GM23338 (cell line): Measurements from ENCODE around the gene GRAMD1A. TPM values are rescaled to one million over a fixed set of nuclear protein-coding genes. Genes with fewer than 3 reads are reported as not detected.

Source experiments
- ATAC-seq: fragments of 200-7000 bp; cut with Tn5 transposase; 3 replicates; pipeline ENCODE4 v1.9.1; 2020
- DNase-seq: peaks from one replicate; pipeline ENCODE4 v3.0.0-alpha.2; 2015; ENCODE audit warnings: low spot score
- H2AFZ ChIP-seq: fragments of 200-600 bp; sonication (generic); 2 replicates; pipeline ENCODE4 v1.8.0; 2016; ENCODE audit warnings: antibody characterized with exemption, mild to moderate bottlenecking, moderate library complexity
- H3F3A ChIP-seq: fragments of 200-600 bp; sonication (generic); replicated peaks from 2 replicates; pipeline ENCODE4 v1.8.0; 2017; ENCODE audit warnings: antibody characterized with exemption, mixed run types, low read depth
- H3K27ac ChIP-seq: fragments of 200-600 bp; sonication (generic); 2 replicates; pipeline ENCODE4 v1.6.1; 2016; ENCODE audit warnings: low read depth
- H3K27me3 ChIP-seq: fragments of 200-600 bp; sonication (generic); 2 replicates; pipeline ENCODE4 v1.8.0; 2016; ENCODE audit warnings: mild to moderate bottlenecking, mixed run types, moderate library complexity; ENCODE audit not compliant: insufficient read depth
- H3K36me3 ChIP-seq: fragments of 200-600 bp; sonication (generic); 2 replicates; pipeline ENCODE4 v1.8.0; 2016; ENCODE audit warnings: mild to moderate bottlenecking; ENCODE audit not compliant: insufficient read depth
- H3K4me1 ChIP-seq: fragments of 200-600 bp; sonication (generic); 2 replicates; pipeline ENCODE4 v1.8.0; 2016; ENCODE audit warnings: mild to moderate bottlenecking, moderate library complexity; ENCODE audit not compliant: insufficient read depth
- H3K4me2 ChIP-seq: fragments of 200-600 bp; sonication (generic); 2 replicates; pipeline ENCODE4 v1.7.1; 2017; ENCODE audit warnings: mixed run types
- H3K4me3 ChIP-seq: fragments of 200-600 bp; sonication (generic); 2 replicates; pipeline ENCODE4 v1.6.1; 2016; ENCODE audit warnings: mixed run types
- H3K79me2 ChIP-seq: fragments of 200-600 bp; sonication (generic); replicated peaks from 2 replicates; pipeline ENCODE4 v1.8.0; 2017; ENCODE audit warnings: mild to moderate bottlenecking; ENCODE audit not compliant: insufficient read depth
- H3K9me2 ChIP-seq: fragments of 200-600 bp; sonication (generic); 2 replicates; pipeline ENCODE4 v1.8.0; 2017; ENCODE audit not compliant: insufficient read depth
- H4K20me1 ChIP-seq: fragments of 200-600 bp; sonication (generic); replicated peaks from 2 replicates; pipeline ENCODE4 v1.8.0; 2017; ENCODE audit warnings: mild to moderate bottlenecking; ENCODE audit not compliant: insufficient read depth
- H3K27ac Mint-ChIP-seq: 2 replicates; pipeline ENCODE4 v1.8.0; 2020; ENCODE audit warnings: inconsistent platforms, mild to moderate bottlenecking, moderate library complexity, mixed read lengths
- H3K27me3 Mint-ChIP-seq: 3 replicates; pipeline ENCODE4 v1.8.0; 2022; ENCODE audit warnings: low read depth, mild to moderate bottlenecking, moderate library complexity, mixed read lengths, inconsistent platforms; ENCODE audit not compliant: insufficient read depth, poor library complexity
- H3K36me3 Mint-ChIP-seq: 3 replicates; pipeline ENCODE4 v1.8.0; 2021; ENCODE audit warnings: low read depth, mild to moderate bottlenecking, inconsistent platforms, moderate library complexity, mixed read lengths
- H3K4me1 Mint-ChIP-seq: 3 replicates; pipeline ENCODE4 v1.8.0; 2020; ENCODE audit warnings: mild to moderate bottlenecking, inconsistent platforms, mixed read lengths
- H3K4me3 Mint-ChIP-seq: 3 replicates; pipeline ENCODE4 v1.8.0; 2021; ENCODE audit warnings: moderate library complexity, mild to moderate bottlenecking, inconsistent platforms, mixed read lengths
- H3K9me3 Mint-ChIP-seq: 3 replicates; pipeline ENCODE4 v1.8.0; 2020; ENCODE audit warnings: moderate library complexity, mild to moderate bottlenecking, inconsistent platforms, mixed read lengths
- CREB1 ChIP-seq: fragments of 250-450 bp; sonication (Bioruptor Pico); IDR thresholded peaks from 2 replicates; pipeline ENCODE4 v1.5.0; 2020; ENCODE audit warnings: low read depth, mild to moderate bottlenecking, moderate library complexity
- CTCF ChIP-seq, 2 experiments: fragments of 200-600 bp in 1 of 2; sonication (generic) in 1 of 2; conservative IDR thresholded peaks; 2 replicates each; pipeline versions ENCODE4 v1.5.1 to v1.6.1; 2016 to 2017; ENCODE audit warnings: antibody characterized with exemption in 2 of 2, low read depth in 2 of 2, mild to moderate bottlenecking in 2 of 2, moderate library complexity in 1 of 2
- REST ChIP-seq: IDR thresholded peaks from one replicate; pipeline ENCODE4 v1.6.1; 2018; ENCODE audit warnings: antibody characterized with exemption; ENCODE audit not compliant: unreplicated experiment
- ZNF331 ChIP-seq: fragments of 250-450 bp; sonication (Bioruptor Pico); IDR thresholded peaks from 2 replicates; pipeline ENCODE4 v1.5.0; 2020; ENCODE audit warnings: low read depth, mild to moderate bottlenecking, moderate library complexity
- ZNF462 ChIP-seq: fragments of 250-450 bp; sonication (Bioruptor Pico); IDR thresholded peaks from 2 replicates; pipeline ENCODE4 v1.5.0; 2020; ENCODE audit warnings: mild to moderate bottlenecking, moderate library complexity
- polyA plus RNA-seq: library from polyadenylated mRNA; unstranded; fragments of >200 nt; fragmentation: Nextera tagmentation; extraction: Ambion mirVana; gene quantifications from 2 replicates; pipeline ENCODE4 v1.2.1, GENCODE V29; 2016
- total RNA-seq: library from RNA; depleted of rRNA; stranded (reverse); fragments of >200 nt; shearing (Covaris generic); gene quantifications from 2 replicates; pipeline ENCODE4 v1.2.3, GENCODE V29; 2014

Gene GRAMD1A
- total and polyA plus RNA-seq, 2 experiments from 2014 or later = 122 to 174 TPM

GRCh38 chr19:35045667-35046300, 45.7 kb downstream of the GRAMD1A start:
- Mint-ChIP-seq H3K9me3 (peaks cover 3% of the 10 kb centered on the region; the same call in 1 of the 3 replicates), H3K27me3 (peaks cover 15% of the 10 kb centered on the region), H3K27ac (no peak overlapping the region), H3K4me1 (peaks cover 44% of the 10 kb centered on the region), H3K36me3 (peaks cover 13% of the 10 kb centered on the region), H3K4me3 (0 out of 3 replicates have a peak overlapping the region, but pooled peaks have one; percentile 16)
- Histone ChIP-seq H4K20me1 (no peaks in the 10 kb centered on the region; the same call in 1 of the 2 replicates), H3K36me3 (no peaks in the 10 kb centered on the region), H3K9me2 (no peaks in the 10 kb centered on the region), H3K27me3 (no peaks in the 10 kb centered on the region), H3K27ac (no peak overlapping the region), H3K4me3 (no peak overlapping the region), H3K4me2 (no peak overlapping the region; the same call in 1 of the 2 replicates), H2AFZ (no peak overlapping the region), H3K4me1 (peaks cover 27% of the 10 kb centered on the region), H3F3A (0 out of 2 replicates have a peak, but pooled peaks cover 4% of the 10 kb centered on the region), H3K79me2 (peaks cover 17% of the 10 kb centered on the region; the same call in 1 of the 2 replicates)
- peak; percentile 82 for DNase-seq
- ATAC-seq = peak; percentile 42
- no peak for TF ChIP-seq ZNF331 (CRISPR knock-in tag)
- peak; percentile 44 to 68 for TF ChIP-seq CTCF (conservative IDR thresholded peaks at IDR 0.05; ENCODE audit: low read depth in 2 of 2)
- TF ChIP-seq CREB1 (CRISPR knock-in tag) = no peak
- no peak for TF ChIP-seq REST

DNA sequence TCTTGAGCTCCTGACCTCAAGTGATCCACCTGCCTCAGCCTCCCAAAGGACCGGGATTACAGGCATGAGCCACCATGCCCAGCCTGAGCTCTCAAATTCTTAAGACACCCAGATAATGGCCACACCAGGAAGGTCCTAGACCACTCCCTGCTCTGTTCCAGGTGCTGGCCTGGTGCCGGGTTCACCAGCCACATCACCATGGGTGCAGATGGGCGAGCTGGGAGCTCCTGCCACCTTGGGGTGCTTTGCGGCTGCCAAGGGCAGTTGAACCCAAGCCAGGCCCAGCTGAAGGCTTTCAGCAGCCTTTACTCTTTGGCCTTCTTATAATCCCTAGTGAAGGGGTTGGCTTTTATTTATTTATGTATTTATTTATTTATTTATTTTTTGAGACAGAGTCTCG, 46.3 kb downstream of the GRAMD1A start:
- no peaks in the 10 kb centered on the region for H3K36me3 ChIP-seq
- H3K4me1 Mint-ChIP-seq = peaks cover 41% of the 10 kb centered on the region
- H3F3A ChIP-seq = 0 out of 2 replicates have a peak, but pooled peaks cover 4% of the 10 kb centered on the region
- H3K79me2 ChIP-seq = peaks cover 17% of the 10 kb centered on the region; the same call in 1 of the 2 replicates
- no peak overlapping the region for H3K4me3 Mint-ChIP-seq
- H2AFZ ChIP-seq = no peak overlapping the region
- no peaks in the 10 kb centered on the region; the same call in 1 of the 2 replicates for H4K20me1 ChIP-seq
- DNase-seq (no peak), ATAC-seq (no peak)
- no peaks in the 10 kb centered on the region for H3K27me3 ChIP-seq
- no peak overlapping the region for H3K27ac ChIP-seq
- H3K4me3 ChIP-seq = no peak overlapping the region
- peaks cover 3% of the 10 kb centered on the region; the same call in 1 of the 3 replicates for H3K9me3 Mint-ChIP-seq
- peaks cover 27% of the 10 kb centered on the region for H3K4me1 ChIP-seq
- no peak overlapping the region for H3K27ac Mint-ChIP-seq
- peaks cover 13% of the 10 kb centered on the region for H3K36me3 Mint-ChIP-seq
- H3K27me3 Mint-ChIP-seq = peaks cover 13% of the 10 kb centered on the region
- no peaks in the 10 kb centered on the region for H3K9me2 ChIP-seq
- no peak overlapping the region for H3K4me2 ChIP-seq
- TF ChIP-seq CTCF (conservative IDR thresholded peaks at IDR 0.05; ENCODE audit: low read depth in 2 of 2) (no peak), ZNF462 (no peak)
